Right ventricle myocardium superior (tissue), 1 donor: ENCODE results near the gene GRID2. TPM values are rescaled to one million over a fixed set of nuclear protein-coding genes. Genes with fewer than 3 reads are reported as not detected.

ENCODE experiments used
- ATAC-seq: fragments of 200-7000 bp; cut with Tn5 transposase; one replicate; pipeline ENCODE4 v1.9.1; 2020; ENCODE audit warnings: mild to moderate bottlenecking; ENCODE audit not compliant: poor library complexity
- DNase-seq: peaks from one replicate; pipeline ENCODE4 v3.0.0-alpha.2; 2020
- intact Hi-C: fragments of 100-400 bp; cut with DNase I; formaldehyde crosslinking; loops from one replicate; pipeline ENCODE4 v1.11.2; 2022
- total RNA-seq: library from RNA; stranded (reverse); fragmentation: NEBNext Ultra II Directional; extraction: Animal tissue kit (Norgen Biotek cat#: 25700); gene quantifications from one replicate; pipeline ENCODE4 v1.2.1, GENCODE V29; 2021
- donor health status: DM: no; HTN: yes; CAD: no; lungs with severe emphysema.

Gene GRID2
- total RNA-seq, 1 donor from 2014 or later: not detected

DNA sequence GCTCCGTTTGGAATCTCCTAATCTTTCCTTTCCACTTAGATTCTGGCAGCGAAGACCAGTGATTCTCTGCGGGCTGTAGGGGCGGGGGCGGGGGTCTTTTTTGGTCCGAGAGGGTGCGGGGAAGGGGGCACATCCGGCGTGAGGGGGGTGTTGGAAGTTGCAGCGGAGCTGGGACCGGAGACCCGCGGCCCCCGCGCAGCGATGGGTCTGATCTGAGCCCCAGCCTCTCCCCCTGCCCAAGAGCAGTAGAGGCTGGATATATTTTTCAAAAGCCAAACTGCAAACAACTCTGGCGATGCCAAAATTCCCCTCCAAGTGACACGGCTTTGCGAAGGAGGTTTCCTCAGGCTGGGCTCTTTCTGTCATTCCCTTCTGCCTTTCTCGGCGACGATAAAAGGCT, 355 bp downstream of the GRID2 start:
- intact Hi-C loops: loop anchor here (5.0 kb wide), 1 partner anchor 83 kb away; no protein-coding TSS in a partner anchor
- ATAC-seq (peak; percentile 32), DNase-seq (no peak)

GRCh38 chr4:92304606-92305005, 840 bp downstream of the GRID2 start:
- intact Hi-C loops: loop anchor here (5.0 kb wide), 1 partner anchor 83 kb away; no protein-coding TSS in a partner anchor
- ATAC-seq: no peak

DNA sequence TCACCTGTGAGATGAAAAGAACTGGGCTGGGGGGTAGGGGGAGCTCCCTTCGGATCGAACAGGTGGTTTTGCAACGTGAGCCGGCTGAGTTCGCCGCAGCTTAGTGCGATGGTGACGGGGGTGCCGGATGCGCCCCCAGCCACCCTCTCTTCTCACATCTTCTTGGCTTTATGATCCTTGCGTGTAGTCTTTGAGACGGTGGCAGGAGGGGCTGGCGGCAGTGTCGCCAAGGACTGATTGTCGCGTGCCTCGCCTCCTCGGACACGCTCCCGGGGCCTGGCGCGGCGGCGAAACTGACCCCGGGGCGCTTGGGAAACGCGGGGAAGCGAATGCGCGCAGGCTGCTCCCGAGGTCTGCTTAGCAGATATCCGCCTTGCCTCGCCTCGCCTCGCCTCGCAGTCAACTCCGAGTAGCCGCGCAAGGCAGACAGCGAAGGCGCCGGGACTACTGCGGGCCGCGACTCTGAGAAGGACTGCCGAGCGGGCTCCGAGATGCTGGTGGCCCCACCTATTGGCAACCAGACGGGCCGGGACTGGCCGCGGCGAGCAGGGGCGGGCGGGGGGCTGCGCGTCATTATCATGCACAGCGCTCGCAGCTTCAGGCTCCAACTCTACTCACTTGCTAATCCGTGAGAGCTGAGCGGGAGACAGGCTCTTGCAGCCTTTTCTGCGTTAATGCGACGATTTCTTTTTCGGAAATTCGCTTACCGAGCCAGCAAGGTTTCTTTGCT, 1.5 kb downstream of the GRID2 start:
- intact Hi-C loops: no loop called here
- DNase-seq: peak; percentile 65
- ATAC-seq: peak; percentile 84

More at GRCh38 chr4:92304606-92305005, 840 bp downstream of the GRID2 start:
- DNase-seq: no peak

DNA sequence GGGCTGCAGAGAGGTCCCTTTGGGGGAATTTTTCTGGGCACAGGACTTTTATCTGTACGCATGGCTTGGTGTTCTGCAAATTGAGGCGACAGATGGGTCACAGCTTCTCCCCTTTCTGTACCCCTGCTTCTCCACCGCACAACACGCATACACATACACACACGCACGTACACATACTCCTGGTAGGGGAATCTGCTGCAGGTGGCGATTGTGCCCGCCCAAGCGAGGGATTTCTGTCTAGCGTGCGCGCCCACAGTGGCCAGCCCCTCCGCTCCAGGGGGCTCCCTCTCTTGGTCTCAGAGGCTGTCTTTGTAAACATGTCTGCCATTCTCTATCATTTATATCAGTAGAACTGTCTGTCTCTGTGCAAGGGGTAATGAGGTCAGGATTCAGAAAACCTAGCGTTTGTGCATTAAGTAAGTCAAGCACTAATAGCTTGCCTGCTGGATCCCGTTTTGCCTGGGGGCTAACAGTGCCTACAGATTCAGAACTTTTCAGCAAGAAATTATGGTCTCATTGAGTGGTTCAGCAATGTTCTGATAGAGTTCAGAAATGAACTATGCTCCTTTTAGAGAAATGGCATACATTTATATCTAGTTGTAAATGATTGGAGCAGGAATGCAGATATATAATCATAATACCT, 2.2 kb downstream of the GRID2 start:
- peak; percentile 44 for ATAC-seq

GRCh38 chr4:92307181-92307580, 3.4 kb downstream of the GRID2 start:
- intact Hi-C loops: no loop called here
- DNase-seq: no peak
- ATAC-seq: no peak

More for the DNA sequence above, 2.2 kb downstream of the GRID2 start:
- DNase-seq: no peak
- intact Hi-C loops: no loop called here

DNA sequence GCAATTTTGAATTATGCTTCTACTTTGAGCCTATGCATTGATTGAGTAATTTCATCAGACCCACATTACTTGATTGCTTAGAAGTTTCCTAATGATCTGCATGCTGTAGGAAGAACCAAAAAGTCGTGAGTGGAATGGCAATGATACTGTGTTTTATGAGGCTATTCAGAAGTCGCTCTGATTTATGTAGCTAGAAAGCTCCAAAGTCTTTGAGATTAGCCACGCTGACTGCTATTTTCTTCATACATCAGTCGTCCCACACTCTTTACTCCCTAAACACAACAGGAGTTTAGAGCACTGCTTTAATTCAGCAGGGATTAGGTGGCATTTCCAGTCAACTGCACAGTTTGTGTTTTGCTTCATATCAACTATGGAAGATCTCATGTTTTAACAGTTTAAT, 4.1 kb downstream of the GRID2 start:
- intact Hi-C loops: no loop called here
- DNase-seq: no peak
- ATAC-seq: no peak

DNA sequence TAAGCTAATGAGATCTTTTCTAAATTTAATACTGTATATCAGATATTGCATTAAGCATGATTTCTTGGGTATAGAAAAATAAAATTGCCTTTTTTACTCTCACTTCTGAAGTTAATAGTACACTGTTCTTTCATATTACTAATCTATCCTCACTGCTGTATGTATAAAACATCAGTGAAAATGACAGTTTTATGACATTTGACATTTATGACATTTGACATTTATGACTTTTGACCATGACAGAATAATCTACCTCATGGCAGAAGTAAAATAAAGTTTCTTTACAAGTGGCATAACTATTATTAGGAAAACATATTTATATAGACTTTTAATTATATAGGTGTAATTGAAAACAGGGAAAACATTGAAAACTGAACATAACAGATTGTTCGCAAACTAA, 13.3 kb downstream of the GRID2 start:
- DNase-seq (no peak), ATAC-seq (no peak)
- intact Hi-C loops: no loop called here

DNA sequence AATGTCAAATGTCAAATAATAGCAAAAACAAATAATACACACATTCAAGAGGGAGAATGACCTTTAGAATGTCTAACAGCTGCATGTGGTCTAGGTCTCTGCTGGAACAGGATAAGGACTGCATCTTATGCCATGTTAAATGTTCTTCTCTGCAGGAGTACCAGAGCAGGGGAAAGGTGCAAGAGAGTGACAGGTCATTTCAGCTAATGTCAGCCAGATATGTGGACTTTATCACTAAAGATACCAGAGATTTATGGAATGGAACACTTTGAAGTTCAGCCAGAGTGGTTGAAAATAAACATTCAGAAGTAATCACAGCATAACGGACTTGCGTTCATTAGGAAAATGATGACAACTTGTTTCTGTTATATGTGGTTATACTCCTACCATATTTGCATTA, 24.3 kb downstream of the GRID2 start:
- DNase-seq (no peak), ATAC-seq (peak; percentile 57)
- intact Hi-C loops: no loop called here

DNA sequence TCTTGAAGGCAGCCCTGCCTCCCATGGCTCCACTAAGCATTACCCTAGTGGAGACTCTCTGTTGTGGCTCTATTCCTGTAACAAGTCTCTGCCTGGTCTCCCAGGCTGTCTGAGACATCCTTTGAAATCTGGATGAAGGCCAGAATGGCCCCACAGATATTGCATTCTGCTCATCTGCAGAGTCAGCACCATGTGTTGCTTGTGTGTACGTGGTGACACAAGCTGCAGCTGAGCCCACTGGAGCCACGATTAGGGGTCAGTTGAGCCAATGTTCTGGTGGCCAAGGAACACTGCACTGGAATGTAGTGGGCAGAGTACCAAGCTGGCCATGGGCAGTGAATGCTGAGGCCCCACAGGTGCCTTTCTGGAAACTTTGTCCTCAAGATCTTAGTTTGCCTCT, 29.2 kb downstream of the GRID2 start:
- DNase-seq (no peak), ATAC-seq (peak; percentile 34)
- intact Hi-C loops: no loop called here

DNA sequence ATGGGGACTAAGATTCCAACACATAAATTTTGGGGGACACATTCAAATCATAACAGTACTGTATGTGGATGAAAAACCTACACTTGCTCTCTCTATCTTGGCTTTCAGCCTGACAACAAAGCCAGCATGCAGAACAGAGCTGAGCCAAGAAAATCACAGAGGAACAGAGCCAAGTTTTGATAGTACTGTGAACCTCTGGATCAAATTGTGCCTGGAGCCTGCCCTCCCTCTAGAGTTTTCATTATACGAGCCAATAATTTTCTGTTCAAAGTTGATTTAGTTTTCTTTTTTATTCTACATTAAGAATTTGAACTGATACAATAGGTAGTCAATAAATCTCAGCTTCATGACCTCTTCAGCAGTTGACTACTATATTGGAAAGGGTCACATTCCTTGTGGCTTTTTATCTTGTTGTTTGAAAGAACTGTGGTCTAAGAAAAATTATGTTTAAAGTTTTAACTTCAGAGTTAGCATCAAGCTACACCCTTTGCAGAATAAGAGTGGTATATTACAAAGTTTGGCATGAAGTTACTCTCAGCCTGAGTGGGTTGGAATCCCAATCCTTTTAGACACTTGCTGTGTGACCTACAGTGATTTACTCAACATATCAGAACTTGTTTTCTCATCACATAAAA, 31.1 kb downstream of the GRID2 start:
- DNase-seq (no peak), ATAC-seq (peak; percentile 96)
- intact Hi-C loops: no loop called here

- DNase-seq: no peak
- intact Hi-C loops: no loop called here
- ATAC-seq: no peak
Measured at GRCh38 chr4:92339676-92340075, 35.9 kb downstream of the GRID2 start.

GRCh38 chr4:92344216-92344615, 40.5 kb downstream of the GRID2 start:
- intact Hi-C loops: no loop called here
- ATAC-seq: no peak
- DNase-seq: no peak

- DNase-seq (no peak), ATAC-seq (no peak)
Measured at GRCh38 chr4:92346289-92346688, 42.5 kb downstream of the GRID2 start.

GRCh38 chr4:92357966-92358365, 54.2 kb downstream of the GRID2 start:
- ATAC-seq (no peak), DNase-seq (no peak)
- intact Hi-C loops: no loop called here

More at GRCh38 chr4:92346289-92346688, 42.5 kb downstream of the GRID2 start:
- intact Hi-C loops: no loop called here

GRCh38 chr4:92359491-92359890, 55.7 kb downstream of the GRID2 start:
- no peak for DNase-seq
- intact Hi-C loops: no loop called here
- ATAC-seq: no peak

DNA sequence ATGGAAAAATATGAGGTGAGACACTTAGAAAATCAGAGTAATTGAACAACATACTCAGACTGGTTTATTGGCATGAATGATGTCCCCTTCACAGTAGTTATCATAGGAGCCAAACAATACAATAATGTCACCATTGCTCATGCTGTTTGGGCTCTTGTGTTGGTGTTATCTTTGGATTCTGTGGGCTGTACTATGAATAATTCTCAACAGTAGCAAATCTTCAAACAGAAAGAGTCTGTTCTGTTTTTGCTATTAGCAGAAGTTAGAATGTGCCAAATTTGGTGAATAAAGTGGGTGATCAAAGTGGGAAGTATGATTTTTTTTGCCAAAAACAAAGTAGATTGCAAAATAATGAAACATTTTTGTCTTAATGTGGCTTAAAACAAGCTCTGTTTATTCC, 58.3 kb downstream of the GRID2 start:
- intact Hi-C loops: no loop called here
- no peak for DNase-seq
- no peak for ATAC-seq

DNA sequence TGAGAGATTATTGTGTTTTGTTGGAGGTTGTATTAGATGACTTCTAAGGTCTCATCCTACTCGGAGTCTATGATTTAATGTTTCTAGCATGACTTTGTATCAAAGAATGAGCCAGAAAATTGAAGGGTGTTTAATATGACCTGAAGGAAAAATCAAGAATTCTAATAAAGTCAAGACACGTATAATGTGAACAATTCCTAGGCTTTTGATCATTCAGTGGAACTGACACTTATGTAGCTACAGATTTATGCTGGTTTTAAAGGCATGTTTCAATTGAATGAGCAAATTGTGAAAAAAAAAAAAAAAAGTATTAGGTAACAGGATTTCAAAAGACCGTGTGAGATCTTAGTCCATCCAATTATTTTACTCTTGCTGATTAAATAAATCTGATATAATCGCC, 64.9 kb downstream of the GRID2 start:
- ATAC-seq: no peak
- DNase-seq: no peak
- intact Hi-C loops: no loop called here

DNA sequence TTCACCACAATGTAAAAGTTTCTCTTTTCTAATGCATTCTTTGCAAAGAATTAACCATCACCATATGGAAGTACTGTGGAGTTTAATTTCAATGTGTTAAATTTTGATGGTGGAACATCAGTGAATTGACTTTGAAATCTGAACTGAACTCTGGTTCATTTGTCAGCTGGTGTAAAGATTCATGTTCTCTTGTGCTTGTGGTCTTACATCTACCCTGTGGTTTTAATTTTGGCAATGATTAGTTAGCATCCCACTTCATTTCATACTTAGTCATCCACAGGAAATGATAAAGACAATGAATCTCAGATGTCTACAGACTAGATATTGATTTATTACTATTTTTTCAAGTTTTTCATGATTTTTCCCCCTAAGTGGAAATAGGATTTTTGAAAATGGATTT, 77.8 kb downstream of the GRID2 start:
- no peak for DNase-seq
- ATAC-seq: no peak

DNA sequence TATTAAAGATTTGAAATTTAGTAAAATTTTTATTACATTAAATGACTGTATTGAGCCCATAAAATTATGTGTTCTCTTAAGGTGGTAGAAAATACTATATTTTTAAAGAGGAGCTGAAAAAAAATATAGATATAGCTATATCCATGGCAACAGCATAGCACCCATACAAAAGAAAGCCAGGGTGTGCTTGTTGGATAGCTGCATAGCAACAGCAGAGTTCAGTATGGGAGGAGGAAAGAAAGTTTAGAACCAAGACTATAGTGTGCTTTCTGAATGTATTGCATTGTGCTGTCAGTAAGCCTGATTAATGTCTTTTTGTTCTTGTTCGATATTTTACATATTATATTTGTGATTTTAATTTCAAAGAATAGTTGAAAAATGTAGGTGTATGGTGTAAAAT, 78.4 kb downstream of the GRID2 start:
- ATAC-seq: no peak
- intact Hi-C loops: no loop called here

More for the DNA sequence above, 77.8 kb downstream of the GRID2 start:
- intact Hi-C loops: no loop called here

More for the DNA sequence above, 78.4 kb downstream of the GRID2 start:
- DNase-seq: no peak
